ENCODE data around the gene SRGAP1. TPM values are rescaled to one million over a fixed set of nuclear protein-coding genes. Genes with fewer than 3 reads are reported as not detected.

Gene SRGAP1
- total RNA-seq, 1 donor from 2014 or later: 3.0 TPM

GRCh38 chr12:64123448-64123847 lies 278.9 kb downstream of the SRGAP1 start:
- H4K20me1 ChIP-seq (ENCODE audit: low read depth): no peaks in the 10 kb centered on the region
- no peaks in the 10 kb centered on the region for H3F3A ChIP-seq (ENCODE audit: low read depth)
- no peak overlapping the region for H3K27ac ChIP-seq
- Mint-ChIP-seq H3K4me1 (no peaks in the 10 kb centered on the region), H3K27ac (no peak overlapping the region), H3K4me3 (no peak overlapping the region), H3K36me3 (peaks cover 14% of the 10 kb centered on the region), H3K9me3 (no peaks in the 10 kb centered on the region), H3K27me3 (ENCODE audit: insufficient read depth, low read depth) (peaks cover 2% of the 10 kb centered on the region)
- TF ChIP-seq EZH2 (IDR thresholded peaks at IDR 0.05): no peak
- TF ChIP-seq EZH2phosphoT487 (IDR thresholded peaks at IDR 0.05): no peak
- H3K9me3 ChIP-seq (ENCODE audit: low read depth): no peaks in the 10 kb centered on the region
- no peaks in the 10 kb centered on the region for H3K79me2 ChIP-seq (ENCODE audit: low read depth)
- H3K27me3 ChIP-seq: no peaks in the 10 kb centered on the region
- DNase-seq (ENCODE audit: low spot score): no peak
- no peaks in the 10 kb centered on the region for H3K4me1 ChIP-seq
- H3K4me3 ChIP-seq: no peak overlapping the region
- H3K9ac ChIP-seq: no peak overlapping the region
- no peak overlapping the region for H3K4me2 ChIP-seq
- no peak overlapping the region for H2AFZ ChIP-seq (replicated peaks)
- H3K36me3 ChIP-seq: no peaks in the 10 kb centered on the region

DNA sequence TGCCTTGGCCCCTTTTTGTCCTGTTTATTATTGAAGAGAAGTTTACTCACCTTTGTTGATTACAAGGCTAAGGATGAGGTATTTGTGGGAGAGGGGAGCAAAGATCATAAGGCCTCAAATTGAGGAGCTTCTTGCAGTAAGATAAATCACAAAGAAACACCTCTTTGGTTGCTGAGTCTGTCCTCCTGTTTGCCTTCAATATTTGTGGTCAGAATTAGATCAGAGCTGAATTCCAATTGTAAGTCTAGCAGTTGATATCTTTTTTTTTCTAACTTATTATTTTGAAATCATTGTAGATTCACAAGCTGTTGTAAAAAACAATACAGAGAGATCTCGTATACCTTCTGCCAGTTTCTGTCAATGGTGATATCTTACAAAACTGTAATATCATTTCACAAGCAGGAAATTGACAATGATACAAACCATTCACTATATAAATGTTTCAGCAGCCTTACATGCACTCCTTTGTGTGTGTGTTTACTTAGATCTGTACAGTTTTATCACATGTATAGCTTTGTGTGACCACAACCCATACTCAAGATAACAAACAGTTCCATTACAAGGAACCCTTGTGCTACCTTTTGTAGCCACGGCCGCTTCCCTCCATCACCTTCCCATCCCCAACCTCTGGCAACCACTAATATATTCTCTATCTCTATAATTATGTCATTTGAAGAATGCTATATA lies 280.2 kb downstream of the SRGAP1 start:
- Mint-ChIP-seq H3K36me3 (peaks cover 24% of the 10 kb centered on the region), H3K4me1 (no peaks in the 10 kb centered on the region), H3K9me3 (no peaks in the 10 kb centered on the region), H3K27me3 (ENCODE audit: insufficient read depth, low read depth) (peaks cover 4% of the 10 kb centered on the region), H3K27ac (no peak overlapping the region), H3K4me3 (no peak overlapping the region)
- H3K9ac ChIP-seq: no peak overlapping the region
- H3K79me2 ChIP-seq (ENCODE audit: low read depth): no peaks in the 10 kb centered on the region
- H3K4me2 ChIP-seq: no peak overlapping the region
- no peaks in the 10 kb centered on the region for H4K20me1 ChIP-seq (ENCODE audit: low read depth)
- no peaks in the 10 kb centered on the region for H3K4me1 ChIP-seq
- H3K27ac ChIP-seq: no peak overlapping the region
- TF ChIP-seq EZH2phosphoT487 (IDR thresholded peaks at IDR 0.05): no peak
- TF ChIP-seq, protein P1, sequence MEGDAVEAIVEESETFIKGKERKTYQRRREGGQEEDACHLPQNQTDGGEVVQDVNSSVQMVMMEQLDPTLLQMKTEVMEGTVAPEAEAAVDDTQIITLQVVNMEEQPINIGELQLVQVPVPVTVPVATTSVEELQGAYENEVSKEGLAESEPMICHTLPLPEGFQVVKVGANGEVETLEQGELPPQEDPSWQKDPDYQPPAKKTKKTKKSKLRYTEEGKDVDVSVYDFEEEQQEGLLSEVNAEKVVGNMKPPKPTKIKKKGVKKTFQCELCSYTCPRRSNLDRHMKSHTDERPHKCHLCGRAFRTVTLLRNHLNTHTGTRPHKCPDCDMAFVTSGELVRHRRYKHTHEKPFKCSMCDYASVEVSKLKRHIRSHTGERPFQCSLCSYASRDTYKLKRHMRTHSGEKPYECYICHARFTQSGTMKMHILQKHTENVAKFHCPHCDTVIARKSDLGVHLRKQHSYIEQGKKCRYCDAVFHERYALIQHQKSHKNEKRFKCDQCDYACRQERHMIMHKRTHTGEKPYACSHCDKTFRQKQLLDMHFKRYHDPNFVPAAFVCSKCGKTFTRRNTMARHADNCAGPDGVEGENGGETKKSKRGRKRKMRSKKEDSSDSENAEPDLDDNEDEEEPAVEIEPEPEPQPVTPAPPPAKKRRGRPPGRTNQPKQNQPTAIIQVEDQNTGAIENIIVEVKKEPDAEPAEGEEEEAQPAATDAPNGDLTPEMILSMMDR (IDR thresholded peaks at IDR 0.05): no peak
- TF ChIP-seq EZH2 (IDR thresholded peaks at IDR 0.05): no peak
- H3K9me3 ChIP-seq (ENCODE audit: low read depth): no peaks in the 10 kb centered on the region
- no peaks in the 10 kb centered on the region for H3F3A ChIP-seq (ENCODE audit: low read depth)
- H3K27me3 ChIP-seq: no peaks in the 10 kb centered on the region
- no peak overlapping the region for H3K4me3 ChIP-seq
- DNase-seq (ENCODE audit: low spot score): no peak
- H3K36me3 ChIP-seq: no peaks in the 10 kb centered on the region
- no peak overlapping the region for H2AFZ ChIP-seq (replicated peaks)

GRCh38 chr12:64125913-64126312 lies 281.4 kb downstream of the SRGAP1 start:
- H3K36me3 ChIP-seq: no peaks in the 10 kb centered on the region
- H2AFZ ChIP-seq (replicated peaks): no peak overlapping the region
- H3K27me3 ChIP-seq: no peaks in the 10 kb centered on the region
- no peak overlapping the region for H3K4me3 ChIP-seq
- H4K20me1 ChIP-seq (ENCODE audit: low read depth): no peaks in the 10 kb centered on the region
- H3F3A ChIP-seq (ENCODE audit: low read depth): no peaks in the 10 kb centered on the region
- DNase-seq (ENCODE audit: low spot score): no peak
- H3K36me3 Mint-ChIP-seq: peaks cover 22% of the 10 kb centered on the region
- H3K9me3 ChIP-seq (ENCODE audit: low read depth): no peaks in the 10 kb centered on the region
- no peaks in the 10 kb centered on the region for H3K4me1 Mint-ChIP-seq
- H3K27ac Mint-ChIP-seq: no peak overlapping the region
- H3K9ac ChIP-seq: no peak overlapping the region
- peaks cover 4% of the 10 kb centered on the region for H3K27me3 Mint-ChIP-seq (ENCODE audit: insufficient read depth, low read depth)
- no peak overlapping the region for H3K4me3 Mint-ChIP-seq
- TF ChIP-seq EZH2 (IDR thresholded peaks at IDR 0.05) (no peak), EZH2phosphoT487 (IDR thresholded peaks at IDR 0.05) (no peak)
- TF ChIP-seq, protein P1 (IDR thresholded peaks at IDR 0.05): no peak
- no peaks in the 10 kb centered on the region for H3K9me3 Mint-ChIP-seq
- H3K27ac ChIP-seq: no peak overlapping the region
- H3K79me2 ChIP-seq (ENCODE audit: low read depth): no peaks in the 10 kb centered on the region
- no peaks in the 10 kb centered on the region for H3K4me1 ChIP-seq
- no peak overlapping the region for H3K4me2 ChIP-seq

GRCh38 chr12:64127811-64128210 lies 283.3 kb downstream of the SRGAP1 start:
- DNase-seq (ENCODE audit: low spot score): no peak
- Histone ChIP-seq H3F3A (ENCODE audit: low read depth) (no peaks in the 10 kb centered on the region), H3K27ac (no peak overlapping the region), H3K9ac (no peak overlapping the region), H3K4me2 (no peak overlapping the region), H3K27me3 (no peaks in the 10 kb centered on the region), H3K4me1 (no peaks in the 10 kb centered on the region), H3K36me3 (no peaks in the 10 kb centered on the region), H3K4me3 (no peak overlapping the region), H4K20me1 (ENCODE audit: low read depth) (no peaks in the 10 kb centered on the region), H2AFZ (replicated peaks) (no peak overlapping the region), H3K9me3 (ENCODE audit: low read depth) (no peaks in the 10 kb centered on the region), H3K79me2 (ENCODE audit: low read depth) (no peaks in the 10 kb centered on the region)
- Mint-ChIP-seq H3K4me1 (no peaks in the 10 kb centered on the region), H3K4me3 (no peak overlapping the region), H3K36me3 (peaks cover 40% of the 10 kb centered on the region), H3K27me3 (ENCODE audit: insufficient read depth, low read depth) (peaks cover 4% of the 10 kb centered on the region), H3K9me3 (peaks cover 2% of the 10 kb centered on the region), H3K27ac (no peak overlapping the region)
- TF ChIP-seq EZH2phosphoT487 (IDR thresholded peaks at IDR 0.05) (no peak), EZH2 (IDR thresholded peaks at IDR 0.05) (no peak)
- TF ChIP-seq, protein P1 (IDR thresholded peaks at IDR 0.05): no peak
